IPS-20b (cell line): ENCODE measurements around the gene AP4E1.
"Not testable (repeated sequence)": the region's sequence is repeated elsewhere in the genome, so short reads cannot be mapped to it uniquely, and the experiment has no call there.

Source experiments
- H3K27ac ChIP-seq: one replicate; pipeline ENCODE4 v1.5.1; 2013; ENCODE audit warnings: low read length
- H3K27me3 ChIP-seq: 2 replicates; pipeline ENCODE4 v1.6.1; 2013; ENCODE audit warnings: mild to moderate bottlenecking, low read length, inconsistent platforms; ENCODE audit not compliant: insufficient read depth
- H3K36me3 ChIP-seq: 2 replicates; pipeline ENCODE4 v1.6.1; 2013; ENCODE audit warnings: low read depth, mild to moderate bottlenecking, inconsistent platforms, low read length, moderate library complexity; ENCODE audit not compliant: insufficient read depth
- H3K4me1 ChIP-seq: 2 replicates; pipeline ENCODE4 v1.6.1; 2013; ENCODE audit warnings: mild to moderate bottlenecking, control low read depth, inconsistent platforms, low read length, moderate library complexity; ENCODE audit not compliant: insufficient read depth
- H3K4me3 ChIP-seq: 2 replicates; pipeline ENCODE4 v1.5.1; 2013; ENCODE audit warnings: mild to moderate bottlenecking, low read length, inconsistent platforms
- H3K9ac ChIP-seq: 2 replicates; pipeline ENCODE4 v1.6.1; 2013; ENCODE audit warnings: low read depth, mild to moderate bottlenecking, inconsistent platforms, low read length, moderate library complexity
- H3K9me3 ChIP-seq: 2 replicates; pipeline ENCODE4 v1.6.1; 2013; ENCODE audit warnings: mild to moderate bottlenecking, low read depth, low read length, inconsistent platforms; ENCODE audit not compliant: insufficient read depth

The AP4E1 gene

GRCh38 chr15:50891159-50891558 is 17.3 kb upstream of the AP4E1 start:
- Histone ChIP-seq H3K9me3 (peaks cover 34% of the 10 kb centered on the region), H3K9ac (no peak overlapping the region), H3K4me1 (no peaks in the 10 kb centered on the region), H3K27ac (no peak overlapping the region), H3K4me3 (no peak overlapping the region), H3K36me3 (no peaks in the 10 kb centered on the region), H3K27me3 (no peaks in the 10 kb centered on the region)

GRCh38 chr15:50893976-50894375 is 14.5 kb upstream of the AP4E1 start:
- H3K9me3 ChIP-seq: peaks cover 34% of the 10 kb centered on the region
- H3K27me3 ChIP-seq: no peaks in the 10 kb centered on the region
- no peak overlapping the region for H3K27ac ChIP-seq
- H3K9ac ChIP-seq: no peak overlapping the region
- H3K4me3 ChIP-seq: no peak overlapping the region
- H3K4me1 ChIP-seq: no peaks in the 10 kb centered on the region
- H3K36me3 ChIP-seq: no peaks in the 10 kb centered on the region

GRCh38 chr15:50901390-50901789 is 7.1 kb upstream of the AP4E1 start:
- H3K9me3 ChIP-seq, H3K9ac ChIP-seq, H3K4me1 ChIP-seq, H3K27me3 ChIP-seq, H3K36me3 ChIP-seq, H3K27ac ChIP-seq, H3K4me3 ChIP-seq: not testable (repeated sequence)

- 0 out of 2 replicates have a peak, but pooled peaks cover 5% of the 10 kb centered on the region for H3K4me1 ChIP-seq
- H3K36me3 ChIP-seq: no peaks in the 10 kb centered on the region
- H3K4me3 ChIP-seq: no peak overlapping the region
- H3K27me3 ChIP-seq: peaks cover 6% of the 10 kb centered on the region; the same call in 1 of the 2 replicates
- H3K27ac ChIP-seq: no peak overlapping the region
- H3K9ac ChIP-seq: no peak overlapping the region
- H3K9me3 ChIP-seq: no peaks in the 10 kb centered on the region
Measured at GRCh38 chr15:50904211-50904610, 4.3 kb upstream of the AP4E1 start.

GRCh38 chr15:50905055-50905454 is 3.4 kb upstream of the AP4E1 start:
- no peak overlapping the region for H3K4me3 ChIP-seq
- H3K36me3 ChIP-seq: no peaks in the 10 kb centered on the region
- H3K27ac ChIP-seq: no peak overlapping the region

GRCh38 chr15:50906954-50907600 is 1.4 kb upstream of the AP4E1 start:
- no peak overlapping the region for H3K27ac ChIP-seq
- H3K9me3 ChIP-seq: no peaks in the 10 kb centered on the region
- peak overlapping the region; percentile 87; the same call in 1 of the 2 replicates for H3K9ac ChIP-seq
- 0 out of 2 replicates have a peak, but pooled peaks cover 5% of the 10 kb centered on the region for H3K4me1 ChIP-seq
- peak overlapping the region; percentile 82 for H3K4me3 ChIP-seq
- H3K36me3 ChIP-seq: peaks cover 6% of the 10 kb centered on the region; the same call in 1 of the 2 replicates
- H3K27me3 ChIP-seq: peaks cover 6% of the 10 kb centered on the region; the same call in 1 of the 2 replicates

More at GRCh38 chr15:50905055-50905454, 3.4 kb upstream of the AP4E1 start:
- H3K9me3 ChIP-seq: no peaks in the 10 kb centered on the region
- H3K27me3 ChIP-seq: peaks cover 6% of the 10 kb centered on the region; the same call in 1 of the 2 replicates
- no peak overlapping the region for H3K9ac ChIP-seq
- 0 out of 2 replicates have a peak, but pooled peaks cover 5% of the 10 kb centered on the region for H3K4me1 ChIP-seq

- peaks cover 12% of the 10 kb centered on the region; the same call in 1 of the 2 replicates for H3K36me3 ChIP-seq
- peak overlapping the region; percentile 82 for H3K4me3 ChIP-seq
- no peaks in the 10 kb centered on the region for H3K9me3 ChIP-seq
- H3K9ac ChIP-seq: peak overlapping the region; percentile 87
- peak overlapping the region; percentile 74 for H3K27ac ChIP-seq
- H3K4me1 ChIP-seq: 0 out of 2 replicates have a peak, but pooled peaks cover 5% of the 10 kb centered on the region
- H3K27me3 ChIP-seq: peaks cover 6% of the 10 kb centered on the region; the same call in 1 of the 2 replicates
Measured at GRCh38 chr15:50907601-50908208, 778 bp upstream of the AP4E1 start.

GRCh38 chr15:50909010-50909317 is 481 bp downstream of the AP4E1 start:
- Histone ChIP-seq H3K9me3 (no peaks in the 10 kb centered on the region), H3K36me3 (peaks cover 20% of the 10 kb centered on the region; the same call in 1 of the 2 replicates), H3K4me3 (peak overlapping the region; percentile 82), H3K27ac (no peak overlapping the region), H3K27me3 (peaks cover 6% of the 10 kb centered on the region; the same call in 1 of the 2 replicates), H3K4me1 (0 out of 2 replicates have a peak, but pooled peaks cover 5% of the 10 kb centered on the region), H3K9ac (peak overlapping the region; percentile 76)

GRCh38 chr15:50910426-50910795 is 1.9 kb downstream of the AP4E1 start:
- not testable (repeated sequence) for H3K4me3 ChIP-seq, H3K9ac ChIP-seq, H3K27ac ChIP-seq, H3K27me3 ChIP-seq, H3K4me1 ChIP-seq, H3K9me3 ChIP-seq
- peaks cover 26% of the 10 kb centered on the region; the same call in 1 of the 2 replicates for H3K36me3 ChIP-seq

- no peak overlapping the region for H3K27ac ChIP-seq
- H3K9me3 ChIP-seq: no peaks in the 10 kb centered on the region
- peaks cover 26% of the 10 kb centered on the region; the same call in 1 of the 2 replicates for H3K36me3 ChIP-seq
- H3K4me1 ChIP-seq: 0 out of 2 replicates have a peak, but pooled peaks cover 2% of the 10 kb centered on the region
- H3K4me3 ChIP-seq: no peak overlapping the region
- peaks cover 6% of the 10 kb centered on the region; the same call in 1 of the 2 replicates for H3K27me3 ChIP-seq
- H3K9ac ChIP-seq: no peak overlapping the region
Measured at GRCh38 chr15:50911001-50911400, 2.5 kb downstream of the AP4E1 start.

- Histone ChIP-seq H3K27me3 (peaks cover 6% of the 10 kb centered on the region; the same call in 1 of the 2 replicates), H3K27ac (no peak overlapping the region), H3K36me3 (peaks cover 31% of the 10 kb centered on the region; the same call in 1 of the 2 replicates), H3K4me1 (0 out of 2 replicates have a peak, but pooled peaks cover 2% of the 10 kb centered on the region), H3K9me3 (no peaks in the 10 kb centered on the region), H3K9ac (no peak overlapping the region), H3K4me3 (no peak overlapping the region)
Measured at GRCh38 chr15:50911621-50912020, 3.1 kb downstream of the AP4E1 start.

- Histone ChIP-seq H3K27ac (no peak overlapping the region), H3K4me3 (no peak overlapping the region), H3K27me3 (no peaks in the 10 kb centered on the region), H3K9ac (no peak overlapping the region), H3K4me1 (no peaks in the 10 kb centered on the region), H3K36me3 (peaks cover 43% of the 10 kb centered on the region; the same call in 1 of the 2 replicates), H3K9me3 (no peaks in the 10 kb centered on the region)
Measured at GRCh38 chr15:50916400-50916799, 7.9 kb downstream of the AP4E1 start.
